ENCODE measurements around the gene PLB1.

PLB1 gene

GRCh38 chr2:28639836-28640235 is 144.0 kb downstream of the PLB1 start:
- in situ Hi-C loops (cut with HindIII; ENCODE audit: low sequenced_read_pairs), result no loop called here

DNA sequence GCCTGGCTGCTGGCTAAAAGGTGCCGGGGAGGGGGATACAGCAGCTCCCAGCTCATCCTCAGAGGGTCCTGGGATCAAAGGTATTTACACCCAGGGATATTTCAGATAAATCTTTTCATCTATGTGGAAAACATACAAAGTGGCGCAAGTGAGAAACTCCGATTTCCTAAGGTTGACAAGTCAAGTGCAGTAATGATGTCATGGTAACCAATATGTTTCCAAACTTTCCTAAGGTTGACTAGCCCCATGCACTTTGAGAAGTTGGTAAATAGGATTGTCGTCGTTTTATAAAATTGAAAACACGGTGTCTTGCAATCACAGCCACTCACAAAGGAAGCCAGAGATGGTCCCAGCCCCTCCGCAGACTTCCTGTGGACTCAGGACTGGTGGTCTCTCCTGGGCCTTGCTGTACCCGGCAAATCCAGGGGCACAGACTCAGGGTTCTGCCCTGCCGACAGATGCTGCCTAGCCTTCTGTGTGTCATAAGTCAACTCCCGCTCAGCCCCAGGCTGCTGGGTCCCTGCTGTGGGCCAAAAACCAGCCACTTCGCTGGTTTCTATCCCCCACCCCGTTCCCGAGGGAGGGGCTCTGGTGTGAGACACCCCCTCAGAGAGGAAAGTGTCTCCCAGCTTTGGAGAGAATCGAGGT is 144.5 kb downstream of the PLB1 start:
- in situ Hi-C loops (cut with HindIII; ENCODE audit: low sequenced_read_pairs), result no loop called here

DNA sequence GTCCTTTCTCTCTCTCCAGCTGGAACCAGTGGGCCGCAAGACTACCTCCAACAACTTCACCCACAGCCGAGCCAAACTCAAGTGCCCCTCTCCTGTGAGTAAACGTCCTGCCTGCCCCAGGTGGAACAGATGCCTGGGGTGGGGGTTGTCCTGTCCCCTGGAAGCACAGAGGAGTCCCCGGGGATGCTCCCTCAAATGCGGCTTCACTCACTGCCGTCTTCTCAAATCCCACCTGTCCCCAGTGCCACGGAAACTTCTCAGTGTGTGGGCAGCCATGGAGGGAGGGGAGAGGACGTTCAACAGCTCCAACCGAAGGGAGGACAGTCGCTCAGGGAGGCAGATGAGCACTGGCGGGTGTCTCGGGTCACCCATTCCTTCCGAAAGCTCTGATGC is 145.0 kb downstream of the PLB1 start:
- in situ Hi-C loops (cut with HindIII; ENCODE audit: low sequenced_read_pairs), result no loop called here

GRCh38 chr2:28642796-28643195 is 146.9 kb downstream of the PLB1 start:
- in situ Hi-C loops (cut with HindIII; ENCODE audit: low sequenced_read_pairs), result no loop called here

DNA sequence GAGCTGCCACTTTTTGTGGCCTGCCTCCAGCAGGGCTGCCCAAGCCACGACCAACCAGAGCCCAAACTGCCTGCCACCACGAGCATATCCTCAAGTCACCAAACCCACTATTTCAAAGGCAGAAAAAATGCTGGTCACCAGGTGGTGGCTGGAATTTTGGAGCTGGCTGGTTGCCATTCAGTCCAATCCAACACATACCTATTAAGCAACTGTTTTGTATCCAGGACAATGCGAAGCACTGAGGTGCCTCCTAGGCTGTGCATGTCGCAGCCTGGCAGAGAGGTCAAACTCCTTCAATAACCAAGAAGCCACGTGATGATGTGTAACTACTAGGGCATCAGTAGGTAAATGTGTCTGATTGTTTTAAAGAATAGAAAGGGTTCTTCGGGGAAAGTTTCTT is 147.5 kb downstream of the PLB1 start:
- in situ Hi-C loops (cut with HindIII; ENCODE audit: low sequenced_read_pairs), result no loop called here

- in situ Hi-C loops (cut with HindIII; ENCODE audit: low sequenced_read_pairs), result no loop called here
These were observed 148.1 kb downstream of the PLB1 start for GRCh38 chr2:28643911-28644334.

DNA sequence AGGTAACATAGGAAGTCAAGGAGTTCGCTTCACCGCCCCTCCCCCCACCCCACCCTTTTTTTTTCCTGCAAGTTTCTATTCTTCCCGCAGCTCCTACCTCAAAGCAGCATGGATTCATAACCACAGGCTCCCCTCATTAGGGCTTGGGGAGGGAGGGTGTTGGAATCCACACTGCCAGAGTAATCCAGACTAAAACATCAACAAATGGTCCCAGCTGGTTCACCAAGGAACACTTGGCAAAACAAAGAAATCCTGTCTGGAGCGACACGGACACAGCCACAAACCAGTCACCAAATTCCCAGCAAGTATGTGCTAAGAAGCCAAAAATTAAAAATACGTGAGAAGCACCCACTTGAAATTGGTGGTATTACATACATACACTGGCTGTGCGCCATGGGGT is 148.9 kb downstream of the PLB1 start:
- in situ Hi-C loops (cut with HindIII; ENCODE audit: low sequenced_read_pairs), result no loop called here

- in situ Hi-C loops (cut with HindIII; ENCODE audit: low sequenced_read_pairs), result no loop called here
These were observed 149.7 kb downstream of the PLB1 start for GRCh38 chr2:28645553-28645952.

- in situ Hi-C loops (cut with HindIII; ENCODE audit: low sequenced_read_pairs), result no loop called here
These were observed 151.8 kb downstream of the PLB1 start for GRCh38 chr2:28647682-28648081.

GRCh38 chr2:28648147-28648546 is 152.3 kb downstream of the PLB1 start:
- in situ Hi-C loops (cut with HindIII; ENCODE audit: low sequenced_read_pairs), result no loop called here

GRCh38 chr2:28648671-28649395 is 153.0 kb downstream of the PLB1 start:
- in situ Hi-C loops (cut with HindIII; ENCODE audit: low sequenced_read_pairs), result no loop called here

GRCh38 chr2:28649481-28650265 is 153.8 kb downstream of the PLB1 start:
- in situ Hi-C loops (cut with HindIII; ENCODE audit: low sequenced_read_pairs), result no loop called here

DNA sequence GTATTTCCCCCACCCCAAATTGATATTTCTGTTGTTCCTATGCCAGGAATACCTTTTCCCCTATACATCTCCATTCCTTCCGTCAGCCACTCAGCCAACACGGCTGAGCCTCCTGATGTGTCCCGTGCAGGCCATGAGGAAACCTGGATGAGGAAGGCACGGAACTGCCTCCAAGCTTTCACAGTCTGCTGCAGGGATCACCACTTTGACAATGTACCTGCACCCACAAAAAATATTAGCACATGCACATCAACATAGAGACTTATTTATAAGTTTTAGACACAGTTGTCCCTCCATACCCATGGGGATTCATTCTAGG is 154.4 kb downstream of the PLB1 start:
- in situ Hi-C loops (cut with HindIII; ENCODE audit: low sequenced_read_pairs), result no loop called here

GRCh38 chr2:28652217-28652616 is 156.4 kb downstream of the PLB1 start:
- in situ Hi-C loops (cut with HindIII; ENCODE audit: low sequenced_read_pairs), result no loop called here

- in situ Hi-C loops (cut with HindIII; ENCODE audit: low sequenced_read_pairs), result no loop called here
These were observed 158.2 kb downstream of the PLB1 start for GRCh38 chr2:28653892-28654662.

- in situ Hi-C loops (cut with HindIII; ENCODE audit: low sequenced_read_pairs), result no loop called here
These were observed 158.9 kb downstream of the PLB1 start for GRCh38 chr2:28654663-28655320.

DNA sequence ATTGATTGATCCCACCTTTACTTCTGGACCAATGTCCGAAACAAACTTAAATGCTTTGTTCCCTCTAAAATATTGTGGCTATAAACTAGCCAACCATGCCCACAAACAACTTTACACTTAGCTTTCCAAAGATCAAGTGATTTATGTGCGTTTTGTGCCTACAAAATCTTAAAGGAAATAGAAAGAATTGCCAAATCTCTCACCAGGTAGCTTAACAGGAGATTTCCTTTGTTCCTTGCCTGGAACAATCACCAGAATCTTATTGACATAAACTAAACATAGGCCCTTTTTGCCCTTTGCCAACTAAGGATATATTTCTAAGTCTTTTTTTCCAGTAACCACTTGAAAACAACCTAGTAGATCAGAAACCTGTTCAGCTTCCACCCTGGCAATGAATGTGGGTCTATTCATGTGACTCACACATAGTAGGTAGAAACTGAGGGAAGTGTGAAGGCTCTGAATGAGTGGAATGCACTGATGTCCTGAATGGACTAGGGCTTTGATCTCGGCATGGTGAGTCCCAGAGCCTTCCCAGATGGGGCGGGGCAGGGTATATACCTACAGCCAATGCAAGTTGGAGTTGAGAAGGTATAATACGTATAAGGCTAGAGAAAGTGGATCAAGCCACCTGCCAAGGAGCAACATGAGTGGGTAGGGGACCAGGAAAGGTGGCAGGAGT is 161.2 kb downstream of the PLB1 start:
- in situ Hi-C loops (cut with HindIII; ENCODE audit: low sequenced_read_pairs), result no loop called here

- in situ Hi-C loops (cut with HindIII; ENCODE audit: low sequenced_read_pairs), result no loop called here
These were observed 162.5 kb downstream of the PLB1 start for GRCh38 chr2:28658369-28658768.

- in situ Hi-C loops (cut with HindIII; ENCODE audit: low sequenced_read_pairs), result no loop called here
These were observed 163.3 kb downstream of the PLB1 start for GRCh38 chr2:28659127-28659526.

GRCh38 chr2:28661589-28662001 is 165.7 kb downstream of the PLB1 start:
- in situ Hi-C loops (cut with HindIII; ENCODE audit: low sequenced_read_pairs), result no loop called here

Measured in DLD1 (cell line).